Body of pancreas (tissue), 4 donors: ENCODE results near the gene TRAF3. TPM values are rescaled to one million over a fixed set of nuclear protein-coding genes. Genes with fewer than 3 reads are reported as not detected.

Source experiments
- ATAC-seq: fragments of 150-250 bp; one replicate; pipeline ENCODE4 v1.9.1; 2016
- DNase-seq, 4 donors: peaks; one replicate each; pipeline ENCODE4 v3.0.0-alpha.2; 2019
- H3K27ac ChIP-seq, 4 donors: fragments of 200-600 bp; sonication (generic); 1 replicate in 3 of 4; 2 replicates in 1 of 4; pipeline versions ENCODE4 v1.5.1 to v1.6.1; 2016 to 2019; ENCODE audit warnings: mild to moderate bottlenecking in 1 of 4, mixed read lengths in 1 of 4, moderate library complexity in 1 of 4
- H3K27me3 ChIP-seq, 2 donors: fragments of 200-600 bp; sonication (generic); one replicate each; pipeline ENCODE4 v1.6.0; 2016; ENCODE audit warnings: mild to moderate bottlenecking in 1 of 2
- H3K36me3 ChIP-seq, 2 donors: fragments of 200-600 bp; sonication (generic); replicated peaks in 1 of 2; 2 replicates each; pipeline ENCODE4 v1.5.1; 2016; ENCODE audit warnings: low read depth in 2 of 2; ENCODE audit not compliant: insufficient read depth in 1 of 2
- H3K4me1 ChIP-seq: fragments of 200-600 bp; sonication (generic); one replicate; pipeline ENCODE4 v1.6.0; 2016
- H3K4me3 ChIP-seq, 2 donors: fragments of 200-600 bp; sonication (generic); 1 replicate in 1 of 2; 2 replicates in 1 of 2; pipeline ENCODE4 v1.5.1; 2016 to 2019
- H3K9me3 ChIP-seq, 3 donors: fragments of 200-600 bp; sonication (generic); 1 replicate in 2 of 3; 2 replicates in 1 of 3; pipeline ENCODE4 v1.5.1; 2016
- POLR2A ChIP-seq, 3 donors: fragments of 450-650 bp; IDR thresholded peaks; one replicate each; pipeline ENCODE4 v1.6.1; 2016; ENCODE audit warnings: antibody characterized with exemption in 3 of 3, mild to moderate bottlenecking in 2 of 3
- WGBS, 2 donors: methylation state at CpG; one replicate each; pipeline ENCODE4 v1.1.5; 2017; 5-methylcytosine and 5-hydroxymethylcytosine counted together
- intact Hi-C: fragments of 100-400 bp; cut with DNase I; formaldehyde crosslinking; loops from one replicate; pipeline ENCODE4 v1.15.1; 2023
- total RNA-seq, 2 donors: library from RNA; depleted of rRNA; stranded (reverse); fragments of >200 nt; gene quantifications; one replicate each; pipeline ENCODE4 v1.1.0, GENCODE V29; 2016
- TF ChIP-seq, protein P1 (sequence below), 7 experiments: fragments of 450-650 bp in 4 of 7; fragments of 200-600 bp in 3 of 7; sonication (generic) in 3 of 7; IDR thresholded peaks; one replicate each; pipeline ENCODE4 v1.5.1; 2016 to 2019; ENCODE audit warnings: antibody characterized with exemption in 7 of 7

The TRAF3 gene
- total RNA-seq, 2 donors from 2014 or later: 10.4 to 22.7 TPM

DNA sequence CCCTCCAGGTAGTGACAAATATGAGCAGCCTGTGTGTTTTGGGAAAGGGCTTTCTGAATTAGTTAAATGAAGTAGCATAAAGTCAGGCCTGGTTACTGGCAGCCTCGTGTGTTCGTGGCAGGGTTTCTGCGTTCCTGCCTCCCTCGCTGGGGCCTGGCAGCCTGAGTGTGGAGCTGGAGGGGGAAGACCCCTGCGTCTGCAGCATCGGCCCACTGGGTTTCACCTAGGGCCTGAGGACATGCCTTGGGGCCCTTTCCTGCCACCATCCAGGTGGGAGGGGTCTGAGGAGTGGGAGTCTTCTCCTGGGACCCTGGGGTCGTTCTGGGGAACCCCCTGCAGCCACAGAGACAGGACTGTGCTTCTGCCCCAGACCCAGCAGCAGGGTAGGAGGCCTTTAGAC, 124.8 kb downstream of the TRAF3 start:
- Histone ChIP-seq H3K4me1 (no peaks in the 10 kb centered on the region), H3K36me3 (peaks cover 0 to 7% of the 10 kb centered on the region in 2 donors), H3K4me3 (no peak overlapping the region), H3K9me3 (no peaks in the 10 kb centered on the region), H3K27me3 (no peaks in the 10 kb centered on the region), H3K27ac (no peak overlapping the region)
- WGBS, 2 donors: 83 to 100% methylated on average over 1 to 7 of the region's 7 CpGs
- intact Hi-C loops: no loop called here
- ATAC-seq: no peak
- DNase-seq: no peak
- TF ChIP-seq, protein P1, sequence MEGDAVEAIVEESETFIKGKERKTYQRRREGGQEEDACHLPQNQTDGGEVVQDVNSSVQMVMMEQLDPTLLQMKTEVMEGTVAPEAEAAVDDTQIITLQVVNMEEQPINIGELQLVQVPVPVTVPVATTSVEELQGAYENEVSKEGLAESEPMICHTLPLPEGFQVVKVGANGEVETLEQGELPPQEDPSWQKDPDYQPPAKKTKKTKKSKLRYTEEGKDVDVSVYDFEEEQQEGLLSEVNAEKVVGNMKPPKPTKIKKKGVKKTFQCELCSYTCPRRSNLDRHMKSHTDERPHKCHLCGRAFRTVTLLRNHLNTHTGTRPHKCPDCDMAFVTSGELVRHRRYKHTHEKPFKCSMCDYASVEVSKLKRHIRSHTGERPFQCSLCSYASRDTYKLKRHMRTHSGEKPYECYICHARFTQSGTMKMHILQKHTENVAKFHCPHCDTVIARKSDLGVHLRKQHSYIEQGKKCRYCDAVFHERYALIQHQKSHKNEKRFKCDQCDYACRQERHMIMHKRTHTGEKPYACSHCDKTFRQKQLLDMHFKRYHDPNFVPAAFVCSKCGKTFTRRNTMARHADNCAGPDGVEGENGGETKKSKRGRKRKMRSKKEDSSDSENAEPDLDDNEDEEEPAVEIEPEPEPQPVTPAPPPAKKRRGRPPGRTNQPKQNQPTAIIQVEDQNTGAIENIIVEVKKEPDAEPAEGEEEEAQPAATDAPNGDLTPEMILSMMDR (IDR thresholded peaks at IDR 0.05): no peak
- no peak for TF ChIP-seq POLR2A (IDR thresholded peaks at IDR 0.05)

DNA sequence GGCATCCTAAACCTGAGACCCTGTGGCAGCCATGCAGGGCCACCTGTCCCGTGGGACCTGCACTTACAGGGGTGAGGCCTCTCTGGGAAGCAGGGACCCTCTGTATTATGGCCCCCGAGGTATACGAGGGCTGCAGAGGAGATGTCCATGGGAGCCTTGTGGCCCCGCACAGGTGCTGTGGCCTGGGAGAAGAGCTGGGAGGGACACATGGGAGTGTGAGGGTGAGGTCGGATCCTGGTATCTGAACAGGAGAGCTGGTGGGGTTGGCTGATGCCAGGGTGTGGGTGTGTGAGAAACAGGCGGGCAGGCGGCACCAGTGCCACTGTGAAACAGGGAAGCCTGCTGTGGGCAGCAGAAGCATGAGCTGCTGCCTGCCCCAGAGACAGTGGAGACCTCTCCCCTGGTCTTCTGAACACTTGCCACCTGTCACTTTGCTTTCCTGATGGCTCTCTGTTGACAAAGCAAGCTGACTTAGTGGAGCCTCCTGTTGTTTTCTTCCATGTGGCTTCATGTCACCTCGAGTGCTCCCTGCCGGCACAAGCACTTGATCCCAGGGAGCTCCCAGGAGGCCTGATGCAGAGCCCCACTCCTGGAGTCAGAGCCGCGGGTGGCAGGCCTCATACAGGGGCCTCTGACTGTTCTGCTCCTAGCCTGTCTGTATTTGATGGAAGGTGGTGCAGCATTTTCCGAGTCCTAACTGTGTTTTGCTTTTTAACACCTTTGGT, 125.4 kb downstream of the TRAF3 start:
- ATAC-seq (no peak), DNase-seq (no peak)
- intact Hi-C loops: no loop called here
- no peaks in the 10 kb centered on the region for H3K4me1 ChIP-seq
- no peak overlapping the region for H3K27ac ChIP-seq
- TF ChIP-seq, protein P1 (IDR thresholded peaks at IDR 0.05): no peak
- no peak for TF ChIP-seq POLR2A (IDR thresholded peaks at IDR 0.05)
- peaks cover 0 to 7% of the 10 kb centered on the region in 2 donors for H3K36me3 ChIP-seq
- H3K9me3 ChIP-seq: no peaks in the 10 kb centered on the region
- H3K4me3 ChIP-seq: no peak overlapping the region
- no peaks in the 10 kb centered on the region for H3K27me3 ChIP-seq
- 83 to 88% methylated on average over 12 of the region's 12 CpGs for WGBS, 2 donors

DNA sequence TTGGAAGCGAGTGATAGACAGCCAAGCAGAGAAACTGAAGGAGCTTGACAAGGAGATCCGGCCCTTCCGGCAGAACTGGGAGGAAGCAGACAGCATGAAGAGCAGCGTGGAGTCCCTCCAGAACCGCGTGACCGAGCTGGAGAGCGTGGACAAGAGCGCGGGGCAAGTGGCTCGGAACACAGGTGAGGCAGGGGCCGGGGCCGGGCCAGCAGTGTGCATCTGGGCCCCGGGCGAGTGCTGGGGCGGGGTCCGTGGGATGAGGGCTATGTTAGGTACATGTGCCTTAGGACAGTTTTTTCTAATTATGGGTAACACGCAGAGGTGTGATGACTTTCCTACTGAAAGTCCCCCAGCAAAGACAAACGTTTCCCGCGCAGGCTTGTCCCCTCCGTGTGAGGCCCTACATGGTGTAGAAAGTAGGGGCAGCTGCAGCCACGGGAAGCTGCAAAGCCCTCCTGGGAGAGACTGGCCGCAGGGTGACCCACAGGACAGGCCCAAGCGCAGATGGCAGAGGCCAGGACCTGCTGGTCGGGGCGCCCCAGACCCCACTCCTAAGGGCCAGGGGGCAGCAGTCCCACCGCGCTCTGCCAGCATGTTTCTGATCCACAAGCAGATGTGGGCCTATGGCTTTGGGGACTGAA, 126.1 kb downstream of the TRAF3 start:
- Histone ChIP-seq H3K9me3 (no peaks in the 10 kb centered on the region), H3K27ac (no peak overlapping the region), H3K4me3 (no peak overlapping the region), H3K27me3 (no peaks in the 10 kb centered on the region), H3K36me3 (peaks cover 0 to 7% of the 10 kb centered on the region in 2 donors), H3K4me1 (no peaks in the 10 kb centered on the region)
- no peak for ATAC-seq
- intact Hi-C loops: no loop called here
- TF ChIP-seq POLR2A (IDR thresholded peaks at IDR 0.05): no peak
- TF ChIP-seq, protein P1 (IDR thresholded peaks at IDR 0.05): no peak
- 87 to 95% methylated on average over 24 to 29 of the region's 29 CpGs for WGBS, 2 donors
- DNase-seq: no peak

DNA sequence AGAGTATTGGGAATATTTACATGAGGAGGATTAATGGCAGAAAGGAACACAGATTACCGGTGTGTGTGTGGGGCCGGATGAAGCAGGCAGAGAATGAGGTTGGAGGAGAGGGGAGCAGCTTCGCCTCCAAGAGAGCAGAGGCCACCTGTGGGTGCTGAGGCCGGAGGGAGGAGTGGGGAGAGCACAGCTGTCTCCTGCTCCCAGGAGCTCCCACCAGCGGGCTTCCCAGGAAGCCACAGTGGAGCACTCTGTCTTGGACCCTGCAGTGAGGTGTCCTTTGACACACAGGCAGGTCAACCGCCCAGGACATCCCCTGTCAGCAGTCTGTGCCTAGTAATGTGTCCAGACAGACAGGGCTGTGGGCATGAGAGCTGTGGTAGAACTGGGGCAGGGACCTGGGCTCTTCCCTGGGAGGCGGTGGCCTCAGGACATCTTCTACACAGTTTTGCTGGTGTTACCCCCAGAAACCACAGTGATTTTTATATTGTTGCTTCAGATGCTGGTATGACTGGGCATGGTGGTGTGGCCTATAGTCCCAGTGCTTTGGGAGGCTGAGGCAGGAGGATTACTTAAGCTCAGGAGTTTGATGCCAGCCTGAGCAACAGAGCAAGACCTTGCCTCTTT, 126.8 kb downstream of the TRAF3 start:
- DNase-seq: no peak
- Histone ChIP-seq H3K4me3 (no peak overlapping the region), H3K27ac (no peak overlapping the region), H3K36me3 (peaks cover 0 to 7% of the 10 kb centered on the region in 2 donors), H3K9me3 (no peaks in the 10 kb centered on the region), H3K27me3 (no peaks in the 10 kb centered on the region), H3K4me1 (no peaks in the 10 kb centered on the region)
- no peak for ATAC-seq
- WGBS, 2 donors: 94 to 95% methylated on average over 5 to 7 of the region's 7 CpGs
- intact Hi-C loops: no loop called here
- TF ChIP-seq, protein P1 (IDR thresholded peaks at IDR 0.05): no peak
- TF ChIP-seq POLR2A (IDR thresholded peaks at IDR 0.05): no peak
